Progenitor cell of endocrine pancreas (in vitro differentiated cells): ENCODE measurements around the gene FAM193A. TPM values are rescaled to one million over a fixed set of nuclear protein-coding genes. Genes with fewer than 3 reads are reported as not detected.

Experiments
- DNase-seq: peaks from one replicate; pipeline ENCODE4 v3.0.0; 2021; ENCODE audit warnings: low spot score; ENCODE audit not compliant: unreplicated experiment
- H3K27ac Mint-ChIP-seq: 2 replicates; pipeline ENCODE4 v1.8.0; 2021; ENCODE audit warnings: mild to moderate bottlenecking, moderate library complexity, mixed read lengths
- H3K27me3 Mint-ChIP-seq: 2 replicates; pipeline ENCODE4 v1.8.0; 2021; ENCODE audit warnings: mixed read lengths
- H3K36me3 Mint-ChIP-seq: 2 replicates; pipeline ENCODE4 v1.8.0; 2022; ENCODE audit warnings: mixed read lengths; ENCODE audit not compliant: insufficient read depth
- H3K4me1 Mint-ChIP-seq: 2 replicates; pipeline ENCODE4 v1.8.0; 2021; ENCODE audit warnings: low read depth, mixed read lengths
- H3K4me3 Mint-ChIP-seq: 2 replicates; pipeline ENCODE4 v1.8.0; 2021; ENCODE audit warnings: low read depth, mild to moderate bottlenecking, moderate library complexity, mixed read lengths
- H3K9me3 Mint-ChIP-seq: 2 replicates; pipeline ENCODE4 v1.8.0; 2021; ENCODE audit warnings: low read depth, mixed read lengths
- total RNA-seq: library from RNA; stranded (reverse); gene quantifications from 2 replicates; pipeline ENCODE4 v1.2.1, GENCODE V29; 2021
- TF ChIP-seq, protein P1 (sequence below): fragments of 200-600 bp; sonication (generic); IDR thresholded peaks from one replicate; pipeline ENCODE4 v1.5.0; 2021; ENCODE audit warnings: antibody characterized with exemption, mild to moderate bottlenecking; ENCODE audit not compliant: unreplicated experiment

FAM193A gene
- total RNA-seq, 1 donor from 2014 or later = 53.4 TPM

DNA sequence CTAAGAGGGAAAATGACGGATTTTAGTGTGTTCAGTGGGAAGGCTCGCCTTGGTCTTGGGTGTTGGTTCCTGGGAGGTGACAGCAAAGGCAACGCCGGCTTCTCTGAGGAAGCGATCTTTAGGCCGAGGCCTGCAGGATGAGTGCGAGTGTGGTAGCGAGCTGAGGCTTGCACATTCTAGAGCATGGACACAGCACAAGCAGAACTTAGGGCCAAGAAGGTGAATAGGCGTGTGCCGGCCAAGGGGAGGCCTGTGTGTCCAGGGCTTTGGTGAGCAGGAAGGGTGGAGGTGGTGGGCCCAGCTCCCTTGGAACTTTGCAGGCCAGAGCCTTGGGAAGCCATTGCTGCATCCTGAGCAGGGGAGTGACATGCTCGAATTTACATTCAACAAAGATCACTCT, 151.8 kb downstream of the FAM193A start:
- H3K4me3 Mint-ChIP-seq = no peak overlapping the region
- H3K27me3 Mint-ChIP-seq = no peaks in the 10 kb centered on the region
- DNase-seq = no peak
- H3K9me3 Mint-ChIP-seq = no peaks in the 10 kb centered on the region
- no peak overlapping the region for H3K27ac Mint-ChIP-seq
- TF ChIP-seq, protein P1, sequence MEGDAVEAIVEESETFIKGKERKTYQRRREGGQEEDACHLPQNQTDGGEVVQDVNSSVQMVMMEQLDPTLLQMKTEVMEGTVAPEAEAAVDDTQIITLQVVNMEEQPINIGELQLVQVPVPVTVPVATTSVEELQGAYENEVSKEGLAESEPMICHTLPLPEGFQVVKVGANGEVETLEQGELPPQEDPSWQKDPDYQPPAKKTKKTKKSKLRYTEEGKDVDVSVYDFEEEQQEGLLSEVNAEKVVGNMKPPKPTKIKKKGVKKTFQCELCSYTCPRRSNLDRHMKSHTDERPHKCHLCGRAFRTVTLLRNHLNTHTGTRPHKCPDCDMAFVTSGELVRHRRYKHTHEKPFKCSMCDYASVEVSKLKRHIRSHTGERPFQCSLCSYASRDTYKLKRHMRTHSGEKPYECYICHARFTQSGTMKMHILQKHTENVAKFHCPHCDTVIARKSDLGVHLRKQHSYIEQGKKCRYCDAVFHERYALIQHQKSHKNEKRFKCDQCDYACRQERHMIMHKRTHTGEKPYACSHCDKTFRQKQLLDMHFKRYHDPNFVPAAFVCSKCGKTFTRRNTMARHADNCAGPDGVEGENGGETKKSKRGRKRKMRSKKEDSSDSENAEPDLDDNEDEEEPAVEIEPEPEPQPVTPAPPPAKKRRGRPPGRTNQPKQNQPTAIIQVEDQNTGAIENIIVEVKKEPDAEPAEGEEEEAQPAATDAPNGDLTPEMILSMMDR = no peak
- peaks cover 1% of the 10 kb centered on the region for H3K4me1 Mint-ChIP-seq
- peaks cover 15% of the 10 kb centered on the region for H3K36me3 Mint-ChIP-seq

DNA sequence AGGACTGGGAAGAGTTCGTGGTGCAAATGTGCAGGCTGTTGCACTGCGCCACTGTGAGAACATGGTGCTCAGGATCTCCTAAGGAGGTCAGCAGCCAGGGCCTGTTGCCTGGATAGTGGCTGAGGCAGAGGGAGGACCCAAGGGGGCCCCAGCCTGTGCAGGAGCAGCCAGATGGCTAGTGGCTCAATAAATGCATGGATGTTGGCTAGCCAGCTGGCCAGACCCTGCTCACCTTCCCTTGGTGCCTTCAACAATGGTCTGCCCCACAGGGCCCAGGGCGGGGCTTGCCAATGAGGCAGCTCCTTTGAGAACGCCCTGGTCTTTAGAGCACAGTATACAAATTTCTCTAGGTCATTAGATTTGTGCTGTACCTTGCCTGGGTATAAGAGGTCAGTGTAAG, 152.2 kb downstream of the FAM193A start:
- H3K9me3 Mint-ChIP-seq = no peaks in the 10 kb centered on the region
- no peaks in the 10 kb centered on the region for H3K27me3 Mint-ChIP-seq
- H3K36me3 Mint-ChIP-seq = peaks cover 19% of the 10 kb centered on the region
- TF ChIP-seq, protein P1 = no peak
- peaks cover 1% of the 10 kb centered on the region for H3K4me1 Mint-ChIP-seq
- H3K27ac Mint-ChIP-seq = peak overlapping the region; percentile 29
- no peak overlapping the region for H3K4me3 Mint-ChIP-seq
- DNase-seq = no peak

DNA sequence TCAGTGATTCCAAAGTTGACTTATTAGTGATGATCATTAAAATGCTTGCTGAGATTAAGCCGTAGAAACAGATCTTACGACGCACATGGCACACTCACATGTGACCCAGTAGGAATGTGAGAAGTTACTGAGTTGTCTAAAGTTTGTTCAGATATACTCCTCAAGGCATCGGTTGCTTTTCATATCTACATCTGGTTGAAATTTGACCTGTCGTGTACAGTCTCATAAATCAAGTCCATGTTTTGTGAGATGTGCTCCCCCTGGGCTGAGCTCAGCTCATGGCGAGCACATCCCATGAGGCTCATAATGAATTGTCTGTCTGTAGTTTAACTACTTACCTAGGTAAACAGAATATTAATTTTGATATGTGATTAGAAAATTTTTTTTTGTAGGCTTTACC, 152.7 kb downstream of the FAM193A start:
- peaks cover 22% of the 10 kb centered on the region for H3K36me3 Mint-ChIP-seq
- no peak overlapping the region for H3K4me3 Mint-ChIP-seq
- H3K9me3 Mint-ChIP-seq = no peaks in the 10 kb centered on the region

DNA sequence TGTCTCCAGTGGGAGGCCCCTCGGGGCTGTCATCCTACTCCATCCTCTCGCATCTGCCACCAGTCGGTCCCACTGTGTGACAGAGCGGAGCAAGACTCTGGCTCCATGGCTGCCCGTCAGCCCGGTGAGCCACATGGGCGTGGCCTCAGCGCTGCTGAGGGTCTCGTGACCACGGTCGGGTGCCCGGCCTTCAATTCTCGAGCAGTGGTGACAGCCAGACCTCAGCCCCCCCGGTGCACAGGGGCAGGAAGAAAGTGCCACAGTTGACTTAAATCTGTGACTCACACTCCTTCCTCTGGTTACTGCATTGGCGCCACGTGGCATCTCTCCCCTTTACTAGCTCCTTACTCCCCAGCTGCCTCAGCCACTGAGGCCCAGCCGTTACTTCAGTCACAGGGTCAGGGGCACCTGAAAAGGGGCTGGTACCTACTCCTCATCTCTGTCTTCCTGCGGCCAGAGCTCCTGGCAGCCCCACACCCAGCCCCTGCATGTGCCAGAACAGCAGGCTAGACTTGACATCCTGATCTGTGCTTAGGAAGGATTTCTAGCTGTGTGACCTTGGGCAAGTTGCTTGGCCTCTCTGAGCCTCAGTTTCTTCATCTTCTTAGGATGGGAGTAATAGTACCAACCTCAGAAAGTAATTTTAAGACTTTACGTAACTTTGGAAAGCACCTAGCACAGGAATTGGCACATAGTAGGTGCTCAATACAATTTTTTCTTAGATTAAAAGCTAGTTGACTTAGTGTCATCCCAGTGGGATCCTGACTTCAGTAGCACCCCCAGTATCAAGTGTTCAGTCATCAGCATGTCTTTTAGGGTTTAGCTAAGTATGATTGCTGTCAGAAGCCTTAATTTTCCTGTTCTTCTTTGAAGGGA, 153.6 kb downstream of the FAM193A start:
- Mint-ChIP-seq H3K4me1 (peaks cover 1% of the 10 kb centered on the region), H3K27ac (peak overlapping the region; percentile 75), H3K9me3 (no peaks in the 10 kb centered on the region), H3K27me3 (no peaks in the 10 kb centered on the region), H3K4me3 (no peak overlapping the region), H3K36me3 (peaks cover 22% of the 10 kb centered on the region)
- TF ChIP-seq, protein P1 = no peak
- DNase-seq = no peak

More for the DNA sequence above, 152.7 kb downstream of the FAM193A start:
- peaks cover 1% of the 10 kb centered on the region for H3K4me1 Mint-ChIP-seq
- H3K27me3 Mint-ChIP-seq = no peaks in the 10 kb centered on the region
- TF ChIP-seq, protein P1 = no peak
- peak overlapping the region; percentile 29 for H3K27ac Mint-ChIP-seq
- no peak for DNase-seq

DNA sequence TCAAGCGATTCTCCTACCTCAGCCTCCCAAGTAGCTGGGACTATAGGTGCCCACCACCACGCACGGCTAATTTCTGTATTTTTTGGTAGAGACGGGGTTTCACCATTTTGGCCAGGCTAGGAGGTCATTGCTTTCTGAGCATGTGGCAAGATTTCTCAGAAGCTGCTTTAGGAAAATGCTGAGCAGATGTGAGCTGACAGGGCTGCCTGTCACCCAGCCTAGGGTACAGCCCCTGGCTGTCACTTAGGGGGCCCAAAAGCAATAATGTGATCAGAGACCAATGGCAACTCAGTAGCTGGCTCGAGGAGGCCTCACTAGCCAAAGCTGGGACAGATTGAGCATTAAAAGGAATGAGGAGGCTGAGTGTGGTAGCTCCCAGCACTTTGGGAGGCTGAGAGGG, 154.9 kb downstream of the FAM193A start:
- no peak for DNase-seq
- Mint-ChIP-seq H3K9me3 (no peaks in the 10 kb centered on the region), H3K27me3 (no peaks in the 10 kb centered on the region), H3K4me1 (peaks cover 1% of the 10 kb centered on the region), H3K4me3 (no peak overlapping the region), H3K36me3 (peaks cover 24% of the 10 kb centered on the region), H3K27ac (peak overlapping the region; percentile 79)
- TF ChIP-seq, protein P1 = no peak
